CD4-positive, alpha-beta T cell (primary cell): ENCODE data around the gene GPR68. TPM values are rescaled to one million over a fixed set of nuclear protein-coding genes. Genes with fewer than 3 reads are reported as not detected.
A peak's percentile ranks its signal among the peaks of the same experiment; 100 is the strongest.

Source experiments
- ATAC-seq: fragments of 200-7000 bp; cut with Tn5 transposase; one replicate; pipeline ENCODE4 v1.10.0; 2022; ENCODE audit warnings: mild to moderate bottlenecking; ENCODE audit not compliant: poor library complexity
- CTCF ChIA-PET: fragments of 350-600 bp; sonication (Branson Sonifier 250); formaldehyde crosslinking; loops from one replicate; lab custom pipeline; 2021; ENCODE audit warnings: antibody characterized with exemption, inconsistent platforms; lab: Charles Lee
- POLR2A ChIA-PET: fragments of 350-600 bp; sonication (Branson Sonifier 250); formaldehyde crosslinking; loops from one replicate; lab custom pipeline; 2021; ENCODE audit warnings: antibody characterized with exemption, inconsistent platforms; lab: Charles Lee
- DNase-seq, 14 experiments: peaks; one replicate each; pipeline ENCODE4 v3.0.0-alpha.2; 2013 to 2020; ENCODE audit warnings: mixed read lengths in 2 of 14
- H3K27ac ChIP-seq, 2 donors: one replicate each; pipeline versions ENCODE4 v1.5.1 to v1.7.0; 2013; ENCODE audit warnings: low read length in 2 of 2, low read depth in 1 of 2, mild to moderate bottlenecking in 1 of 2
- H3K27me3 ChIP-seq, 2 experiments: 1 replicate in 1 of 2; 2 replicates in 1 of 2; pipeline versions ENCODE4 v1.6.1 to v1.7.0; 2013; ENCODE audit warnings: low read length in 2 of 2, control low read depth in 1 of 2, mild to moderate bottlenecking in 1 of 2, moderate library complexity in 1 of 2; ENCODE audit not compliant: insufficient read depth in 2 of 2, control insufficient read depth in 1 of 2
- H3K36me3 ChIP-seq: one replicate; pipeline ENCODE4 v1.6.1; 2013; ENCODE audit warnings: low read length, control low read depth; ENCODE audit not compliant: insufficient read depth
- H3K4me1 ChIP-seq: one replicate; pipeline ENCODE4 v1.6.1; 2013; ENCODE audit warnings: low read length, control low read depth; ENCODE audit not compliant: insufficient read depth
- H3K4me3 ChIP-seq: one replicate; pipeline ENCODE4 v1.5.1; 2013; ENCODE audit warnings: mild to moderate bottlenecking, low read length, moderate library complexity
- H3K9me3 ChIP-seq, 2 experiments: 1 replicate in 1 of 2; 2 replicates in 1 of 2; pipeline versions ENCODE4 v1.6.1 to v1.7.0; 2013; ENCODE audit warnings: low read length in 2 of 2, mild to moderate bottlenecking in 2 of 2, control low read depth in 1 of 2, moderate library complexity in 1 of 2; ENCODE audit not compliant: control insufficient read depth in 1 of 2, insufficient read depth in 1 of 2
- H3K27ac Mint-ChIP-seq: one replicate; pipeline ENCODE4 v1.8.0; 2020; ENCODE audit warnings: mixed read lengths
- H3K27me3 Mint-ChIP-seq: one replicate; pipeline ENCODE4 v1.8.0; 2021; ENCODE audit warnings: mixed read lengths
- H3K36me3 Mint-ChIP-seq: one replicate; pipeline ENCODE4 v1.8.0; 2021; ENCODE audit warnings: low read depth, mixed read lengths
- H3K4me1 Mint-ChIP-seq: one replicate; pipeline ENCODE4 v1.8.0; 2021; ENCODE audit warnings: low read depth, mixed read lengths
- H3K4me3 Mint-ChIP-seq: one replicate; pipeline ENCODE4 v1.8.0; 2020; ENCODE audit warnings: mild to moderate bottlenecking, mixed read lengths
- H3K9me3 Mint-ChIP-seq: one replicate; pipeline ENCODE4 v1.8.0; 2020; ENCODE audit warnings: mixed read lengths
- intact Hi-C, 2 experiments: fragments of 100-400 bp; cut with DNase I in 1 of 2; cut with micrococcal nuclease in 1 of 2; formaldehyde crosslinking; loops; one replicate each; pipeline versions ENCODE4 v1.15.1 to v1.9.0; 2023 to 2025; cut with DNase I, micrococcal nuclease
- total RNA-seq, 174 experiments: library from RNA in 2 of 174; stranded (reverse) in 2 of 174; gene quantifications; one replicate each; pipeline ENCODE4 v1.2.3 and lab custom pipeline; 2021 to 2026
- TF ChIP-seq, protein P1 (sequence below): fragments of 200-600 bp; IDR thresholded peaks from one replicate; pipeline ENCODE4 v1.8.0; 2022; ENCODE audit warnings: antibody characterized with exemption, mild to moderate bottlenecking

GPR68 gene
- total RNA-seq, 2 experiments from 2014 or later = 2.8 to 2.9 TPM

DNA sequence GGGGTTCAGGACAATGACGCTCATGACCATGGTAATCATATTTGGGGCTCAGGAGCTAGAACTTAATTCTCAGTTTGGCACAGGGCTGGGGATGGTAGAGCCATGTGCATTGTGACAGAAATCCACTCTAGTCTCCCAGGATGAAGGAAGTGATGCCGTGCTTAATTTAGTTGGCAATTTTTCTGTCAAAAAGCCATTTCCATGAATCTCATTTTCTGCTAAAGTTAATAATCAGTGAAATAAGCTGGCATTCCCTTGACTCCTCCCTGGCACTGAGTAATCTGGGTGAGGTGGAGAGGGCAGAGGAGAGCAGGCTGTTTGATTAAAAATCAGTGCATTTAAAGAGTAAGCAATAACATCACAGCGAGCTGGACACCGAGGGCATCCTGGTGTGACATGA lies 45.0 kb upstream of the GPR68 start:
- intact Hi-C loops = loop anchor here in 1 of 2 experiments (5.0 kb wide), 2 partner anchors 42 to 97 kb away; no protein-coding TSS in a partner anchor
- peaks cover 7% of the 10 kb centered on the region for H3K4me1 Mint-ChIP-seq
- ATAC-seq (no peak), DNase-seq (no peak)
- no peaks in the 10 kb centered on the region for H3K27me3 ChIP-seq
- TF ChIP-seq, protein P1, sequence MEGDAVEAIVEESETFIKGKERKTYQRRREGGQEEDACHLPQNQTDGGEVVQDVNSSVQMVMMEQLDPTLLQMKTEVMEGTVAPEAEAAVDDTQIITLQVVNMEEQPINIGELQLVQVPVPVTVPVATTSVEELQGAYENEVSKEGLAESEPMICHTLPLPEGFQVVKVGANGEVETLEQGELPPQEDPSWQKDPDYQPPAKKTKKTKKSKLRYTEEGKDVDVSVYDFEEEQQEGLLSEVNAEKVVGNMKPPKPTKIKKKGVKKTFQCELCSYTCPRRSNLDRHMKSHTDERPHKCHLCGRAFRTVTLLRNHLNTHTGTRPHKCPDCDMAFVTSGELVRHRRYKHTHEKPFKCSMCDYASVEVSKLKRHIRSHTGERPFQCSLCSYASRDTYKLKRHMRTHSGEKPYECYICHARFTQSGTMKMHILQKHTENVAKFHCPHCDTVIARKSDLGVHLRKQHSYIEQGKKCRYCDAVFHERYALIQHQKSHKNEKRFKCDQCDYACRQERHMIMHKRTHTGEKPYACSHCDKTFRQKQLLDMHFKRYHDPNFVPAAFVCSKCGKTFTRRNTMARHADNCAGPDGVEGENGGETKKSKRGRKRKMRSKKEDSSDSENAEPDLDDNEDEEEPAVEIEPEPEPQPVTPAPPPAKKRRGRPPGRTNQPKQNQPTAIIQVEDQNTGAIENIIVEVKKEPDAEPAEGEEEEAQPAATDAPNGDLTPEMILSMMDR = no peak
- no peak overlapping the region for H3K4me3 ChIP-seq
- ChIA-PET POLR2A (no interaction called here), CTCF (no interaction called here)
- H3K4me3 Mint-ChIP-seq = no peak overlapping the region
- no peaks in the 10 kb centered on the region for H3K9me3 ChIP-seq
- no peaks in the 10 kb centered on the region for H3K9me3 Mint-ChIP-seq
- no peak overlapping the region for H3K27ac ChIP-seq
- H3K36me3 Mint-ChIP-seq = peaks cover 97% of the 10 kb centered on the region
- peaks cover 6% of the 10 kb centered on the region for H3K4me1 ChIP-seq
- no peaks in the 10 kb centered on the region for H3K27me3 Mint-ChIP-seq
- no peak overlapping the region for H3K27ac Mint-ChIP-seq
- H3K36me3 ChIP-seq = peaks cover 98% of the 10 kb centered on the region

DNA sequence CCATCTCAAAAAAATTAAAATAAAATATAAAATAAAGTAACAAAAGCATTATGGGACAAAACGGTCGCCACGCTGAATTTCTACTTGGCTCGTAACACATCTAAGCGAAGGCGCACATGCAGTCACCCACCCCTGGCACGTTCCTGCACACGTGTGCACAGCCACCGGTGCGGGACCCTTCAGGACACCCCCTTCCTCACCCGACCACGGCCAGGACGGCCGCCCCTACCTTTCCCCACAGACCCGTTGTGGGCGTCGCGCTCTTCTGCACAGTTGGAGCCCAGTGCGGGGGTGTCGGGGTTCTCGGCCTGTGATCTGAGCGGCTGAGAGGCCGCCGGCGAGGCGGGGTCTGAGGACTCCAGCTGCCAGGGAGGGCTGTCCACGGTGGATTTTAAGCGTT lies 44.4 kb upstream of the GPR68 start:
- H3K4me3 Mint-ChIP-seq = no peak overlapping the region
- Histone ChIP-seq H3K4me3 (no peak overlapping the region), H3K27ac (no peak overlapping the region), H3K36me3 (peaks cover 98% of the 10 kb centered on the region), H3K4me1 (peaks cover 6% of the 10 kb centered on the region), H3K9me3 (no peaks in the 10 kb centered on the region), H3K27me3 (no peaks in the 10 kb centered on the region)
- H3K36me3 Mint-ChIP-seq = peaks cover 97% of the 10 kb centered on the region
- no peaks in the 10 kb centered on the region for H3K27me3 Mint-ChIP-seq
- CTCF ChIA-PET = interaction anchor here (1.2 to 6.1 kb wide), 3 partner anchors 111 to 386 kb away, joined by 3 to 57 read pairs (median 21); no protein-coding TSS in a partner anchor
- TF ChIP-seq, protein P1 = no peak
- H3K27ac Mint-ChIP-seq = no peak overlapping the region
- DNase-seq (no peak), ATAC-seq (no peak)
- H3K4me1 Mint-ChIP-seq = peaks cover 7% of the 10 kb centered on the region
- POLR2A ChIA-PET = interaction anchor here (0.6 to 1.0 kb wide), 2 partner anchors 21 to 111 kb away, joined by 4 to 6 read pairs; no protein-coding TSS in a partner anchor
- intact Hi-C loops = loop anchor here in 1 of 2 experiments (5.0 kb wide), 2 partner anchors 42 to 97 kb away; no protein-coding TSS in a partner anchor
- no peaks in the 10 kb centered on the region for H3K9me3 Mint-ChIP-seq

DNA sequence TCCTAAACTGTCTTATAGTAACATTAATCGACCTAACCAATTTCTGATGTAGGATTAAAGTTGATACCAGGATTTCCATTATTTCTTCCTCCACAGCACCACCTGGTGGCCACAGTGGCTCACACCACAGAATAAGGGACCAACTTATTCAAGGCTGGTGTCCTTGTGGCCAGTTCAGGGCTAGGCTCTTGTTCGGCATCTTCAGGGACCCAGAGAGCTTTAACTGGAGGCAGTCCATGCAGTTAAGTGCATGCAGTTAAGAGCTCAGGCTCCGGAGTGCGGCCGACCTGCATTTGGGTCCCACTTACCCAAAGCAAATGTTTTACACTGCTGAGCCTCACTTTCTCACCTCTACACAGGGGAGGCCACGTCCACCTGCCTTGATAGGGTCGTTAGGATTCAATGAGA lies 42.0 kb upstream of the GPR68 start:
- peak overlapping the region; percentile 77 for H3K27ac Mint-ChIP-seq
- peaks cover 97% of the 10 kb centered on the region for H3K36me3 Mint-ChIP-seq
- Histone ChIP-seq H3K9me3 (no peaks in the 10 kb centered on the region), H3K27me3 (no peaks in the 10 kb centered on the region), H3K27ac (no peak overlapping the region), H3K4me3 (no peak overlapping the region), H3K4me1 (peaks cover 9% of the 10 kb centered on the region), H3K36me3 (peaks cover 98% of the 10 kb centered on the region)
- H3K9me3 Mint-ChIP-seq = no peaks in the 10 kb centered on the region
- H3K27me3 Mint-ChIP-seq = no peaks in the 10 kb centered on the region
- ATAC-seq (peak; percentile 87), DNase-seq (peak; percentile 62 to 91 (median 77))
- CTCF ChIA-PET = interaction anchor here (1.2 to 6.1 kb wide), 4 partner anchors 37 to 113 kb away, joined by 4 to 57 read pairs (median 13); no protein-coding TSS in a partner anchor
- intact Hi-C loops = loop anchor here (1.0 to 5.0 kb wide), 6 partner anchors 39 to 384 kb away; no protein-coding TSS in a partner anchor
- TF ChIP-seq, protein P1 = peak; percentile 87
- H3K4me1 Mint-ChIP-seq = peaks cover 7% of the 10 kb centered on the region
- POLR2A ChIA-PET = interaction anchor here (0.9 to 1.2 kb wide), 2 partner anchors 109 to 113 kb away, joined by 3 to 6 read pairs; no protein-coding TSS in a partner anchor
- H3K4me3 Mint-ChIP-seq = no peak overlapping the region
